Activated CD8-positive, alpha-beta memory T cell treated with anti-CD3 and anti-CD28 coated beads, Interleukin-2, amount 50 U/mL, for 1 hour (primary cell): ENCODE results near the gene COL11A1.
"Not testable (repeated sequence)": the region's sequence is repeated elsewhere in the genome, so short reads cannot be mapped to it uniquely, and the experiment has no call there.

Source experiments
- DNase-seq: peaks from one replicate; pipeline ENCODE4 v3.0.0-alpha.2; 2020; ENCODE audit errors: extremely low read depth

COL11A1 gene

DNA sequence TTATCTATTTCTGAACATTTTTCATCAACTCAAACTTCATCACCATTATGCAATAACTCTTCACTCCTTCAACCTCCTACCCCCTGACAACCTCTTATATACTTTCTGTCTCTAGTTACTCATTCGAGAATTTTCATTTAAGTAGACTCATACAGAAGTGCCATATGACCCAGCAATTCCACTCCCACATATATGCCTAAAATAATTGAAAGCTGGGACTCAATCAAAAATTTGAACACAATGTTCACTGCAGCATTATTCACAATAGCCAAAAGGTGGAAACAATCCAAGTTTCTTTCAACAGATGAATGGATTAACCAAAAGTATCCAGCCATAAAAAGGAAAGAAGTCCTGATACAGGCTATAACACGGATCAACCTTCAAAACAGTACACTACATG lies 24.1 kb downstream of the COL11A1 start:
- DNase-seq: no peak

DNA sequence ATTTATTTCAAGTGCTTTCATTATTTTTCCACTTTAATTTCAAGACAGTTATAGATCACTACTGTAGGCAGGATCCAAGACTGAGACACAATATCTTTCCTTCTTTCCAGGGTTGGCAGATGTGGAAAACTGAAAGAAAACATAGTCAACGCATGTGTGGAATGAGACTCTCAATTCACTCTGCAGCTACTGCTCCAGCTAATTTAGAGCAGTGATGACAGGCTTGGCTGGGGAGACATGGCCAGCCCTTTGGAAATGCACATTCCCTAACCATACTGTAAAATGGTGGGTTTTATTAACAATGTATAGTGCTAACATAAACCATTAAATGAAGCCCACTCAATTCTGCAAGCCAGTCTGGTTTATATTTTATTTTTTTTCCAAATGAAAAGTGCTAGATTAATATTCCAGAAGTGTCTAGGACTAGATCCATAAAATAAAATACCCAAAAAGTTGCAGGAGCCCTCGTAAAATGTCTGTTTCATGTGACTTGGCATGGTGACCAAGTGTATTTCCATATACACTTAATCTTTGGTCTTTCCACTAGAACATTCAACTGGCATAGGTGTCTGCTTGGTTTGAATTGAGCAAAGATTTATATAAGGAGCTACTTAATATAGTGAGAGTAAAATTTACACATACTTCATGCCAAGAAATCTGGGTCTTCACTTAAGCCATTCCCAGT lies 32.9 kb downstream of the COL11A1 start:
- DNase-seq: no peak

DNA sequence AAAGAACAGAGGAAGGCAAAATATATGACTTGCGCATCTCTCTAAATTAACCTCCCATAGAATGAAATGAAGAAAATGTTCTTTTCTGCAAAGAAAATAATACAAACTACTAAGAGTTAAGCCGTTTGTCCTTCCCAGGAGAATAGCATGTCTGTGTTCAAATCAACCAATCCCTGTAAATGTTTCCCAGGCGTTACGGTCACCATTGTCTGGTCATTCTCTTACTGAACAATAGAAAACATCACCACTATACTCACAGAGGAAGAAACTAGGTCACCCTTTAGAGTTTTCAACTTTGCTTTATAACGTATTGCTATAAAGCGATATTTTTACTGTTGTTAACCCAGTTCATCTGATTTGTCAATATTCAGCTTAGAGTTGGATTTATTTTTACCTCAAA lies 34.1 kb downstream of the COL11A1 start:
- DNase-seq: no peak

DNA sequence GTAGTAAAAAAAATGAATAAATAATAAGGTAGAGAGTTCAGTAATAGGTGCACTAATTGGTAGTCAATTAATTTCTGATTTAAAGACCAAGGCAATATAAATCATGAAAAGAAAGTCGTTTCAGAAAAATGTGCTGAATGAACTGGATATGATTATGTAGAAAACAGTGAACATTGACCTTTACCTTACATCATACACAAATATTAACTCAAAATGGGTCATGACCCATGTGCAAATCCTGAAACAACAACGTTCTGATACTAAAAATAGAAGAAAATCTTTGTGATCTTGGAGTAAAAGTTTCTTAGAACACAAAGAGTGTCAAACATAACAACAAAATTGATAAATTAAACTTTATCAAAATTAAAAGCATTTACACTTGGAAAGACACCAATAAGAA lies 39.1 kb downstream of the COL11A1 start:
- no peak for DNase-seq

DNA sequence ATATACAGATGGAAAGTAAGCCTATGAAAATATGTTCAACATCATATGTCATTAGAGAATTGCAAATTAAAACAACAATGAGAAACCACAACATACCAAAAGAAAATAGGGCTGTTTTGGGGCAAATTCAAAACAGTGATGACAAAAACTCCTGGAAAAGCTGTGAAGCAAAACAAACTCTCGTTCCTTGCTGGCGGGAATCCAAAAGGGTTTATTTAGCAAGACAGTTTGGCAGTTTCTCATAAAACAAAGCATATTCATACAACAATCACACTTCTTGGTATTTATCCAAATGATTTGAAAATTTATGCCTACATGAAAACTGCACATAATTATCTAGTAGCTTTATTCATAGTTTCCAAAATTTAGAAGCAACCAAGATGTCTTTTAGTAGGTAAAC lies 44.4 kb downstream of the COL11A1 start:
- no peak for DNase-seq

DNA sequence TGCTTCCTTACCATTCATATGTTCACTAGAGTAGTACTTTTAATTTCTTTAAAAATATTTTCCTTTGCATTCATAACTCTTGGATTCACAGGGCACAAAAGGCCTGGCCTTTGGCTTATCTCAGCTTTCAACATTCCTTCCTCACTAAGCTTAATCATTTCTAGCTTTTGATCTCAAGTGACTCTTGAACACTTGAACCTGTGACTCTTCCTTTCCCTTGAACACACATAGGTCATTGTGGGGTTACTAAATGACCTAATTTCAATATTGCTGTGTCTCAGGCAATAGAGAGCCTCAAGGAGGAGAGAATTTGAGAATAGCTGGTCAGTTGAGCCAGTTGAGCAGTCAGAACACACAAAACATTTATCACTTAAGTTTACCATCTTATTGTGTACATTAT lies 49.9 kb downstream of the COL11A1 start:
- DNase-seq: no peak

DNA sequence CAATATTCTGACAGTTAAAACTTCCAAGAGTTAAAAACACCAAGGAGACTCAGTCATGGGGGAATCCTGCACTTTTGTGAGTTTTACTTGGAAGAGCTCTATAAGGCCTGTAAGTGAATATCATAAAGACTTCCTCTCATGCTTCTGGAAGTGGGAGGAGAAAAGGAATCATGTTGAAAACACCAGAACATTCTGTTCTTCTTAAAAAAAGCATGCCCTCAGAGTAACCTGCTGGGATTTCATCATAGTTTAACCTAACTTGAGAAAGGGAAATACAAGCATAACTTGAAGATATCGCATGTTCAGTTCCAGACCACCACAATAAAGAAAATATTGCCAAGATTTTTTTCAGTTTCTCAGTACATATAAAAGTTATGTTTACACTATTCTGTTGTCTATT lies 51.9 kb downstream of the COL11A1 start:
- DNase-seq: no peak

DNA sequence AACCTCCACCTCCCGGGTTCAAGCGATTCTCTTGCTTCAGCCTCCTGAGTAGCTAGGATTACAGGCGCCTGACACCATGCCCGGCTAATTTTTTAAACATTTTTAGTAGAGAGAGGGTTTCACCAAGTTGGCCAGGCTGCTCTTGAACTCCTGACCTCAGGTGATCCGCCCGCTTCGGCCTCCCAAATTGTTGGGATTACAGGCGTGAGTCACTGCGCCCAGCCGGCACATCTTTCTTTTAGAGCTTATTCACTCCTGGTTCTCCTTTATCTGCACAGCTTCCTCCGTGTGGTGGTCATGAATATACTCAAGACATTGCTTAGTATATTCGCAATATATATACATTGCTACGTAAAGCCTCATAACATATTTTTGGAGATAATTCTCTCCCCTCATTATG lies 80.2 kb downstream of the COL11A1 start:
- not testable (repeated sequence) for DNase-seq

DNA sequence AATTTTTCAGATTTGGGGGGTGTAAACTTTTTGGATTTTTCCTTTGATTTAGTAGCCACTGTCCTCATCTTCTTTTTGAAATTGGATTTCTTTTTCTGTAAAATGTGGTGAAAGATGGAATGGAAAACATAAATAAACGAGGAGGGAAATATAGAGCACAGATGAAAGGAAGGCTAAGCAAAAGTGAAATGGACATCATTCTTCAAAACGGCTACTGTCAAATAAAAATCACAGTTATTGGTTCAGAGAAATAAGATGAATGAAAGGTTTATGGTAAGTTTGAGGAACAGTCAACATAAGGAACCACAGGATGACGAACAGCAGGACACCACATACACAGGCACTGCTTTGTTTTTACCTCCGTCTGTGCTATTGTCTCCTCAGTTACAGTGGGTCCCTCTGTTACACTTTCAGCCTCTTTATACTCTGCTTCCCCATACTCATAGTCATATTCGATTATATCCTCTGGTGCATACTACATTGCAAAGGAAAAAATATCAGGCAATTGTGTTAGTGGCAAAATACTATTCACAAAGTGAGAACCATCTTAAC lies 82.4 kb downstream of the COL11A1 start:
- no peak for DNase-seq

DNA sequence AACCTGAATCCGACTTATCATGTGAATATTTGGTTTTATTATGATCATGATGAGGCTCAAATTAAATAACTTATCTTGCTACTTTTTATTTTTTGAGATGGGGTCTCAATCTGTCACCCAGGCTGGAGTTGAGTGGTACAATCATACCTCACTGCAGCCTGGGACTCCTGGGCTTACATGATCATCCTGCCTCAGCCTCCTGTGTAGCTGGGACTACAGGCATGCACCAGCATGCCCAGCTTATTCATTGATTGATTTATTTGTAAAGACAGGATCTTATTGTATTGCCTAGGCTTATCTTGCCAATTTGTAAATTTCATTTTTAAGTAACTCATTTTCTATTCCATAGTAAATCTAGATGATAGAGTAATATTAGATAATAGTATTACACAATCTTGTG lies 84.3 kb downstream of the COL11A1 start:
- no peak for DNase-seq

DNA sequence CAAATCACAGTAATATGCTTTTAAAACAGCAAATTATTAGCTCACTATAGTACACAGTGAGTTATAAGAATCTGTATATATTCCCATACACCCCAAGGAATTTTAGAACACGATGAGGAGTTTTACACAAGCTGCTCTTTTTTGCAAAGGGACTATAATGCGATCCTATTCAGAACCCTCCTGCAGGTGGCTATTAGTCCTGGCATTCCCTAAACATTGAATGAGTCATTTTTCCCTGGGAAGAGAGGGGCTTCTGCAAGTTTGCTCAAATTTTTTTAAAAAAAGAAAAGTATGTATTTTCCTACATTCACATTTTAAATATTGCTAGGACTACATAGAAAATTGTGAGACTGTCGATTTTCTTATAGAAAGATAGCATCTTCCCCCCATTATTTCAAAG lies 106.3 kb downstream of the COL11A1 start:
- DNase-seq: no peak

DNA sequence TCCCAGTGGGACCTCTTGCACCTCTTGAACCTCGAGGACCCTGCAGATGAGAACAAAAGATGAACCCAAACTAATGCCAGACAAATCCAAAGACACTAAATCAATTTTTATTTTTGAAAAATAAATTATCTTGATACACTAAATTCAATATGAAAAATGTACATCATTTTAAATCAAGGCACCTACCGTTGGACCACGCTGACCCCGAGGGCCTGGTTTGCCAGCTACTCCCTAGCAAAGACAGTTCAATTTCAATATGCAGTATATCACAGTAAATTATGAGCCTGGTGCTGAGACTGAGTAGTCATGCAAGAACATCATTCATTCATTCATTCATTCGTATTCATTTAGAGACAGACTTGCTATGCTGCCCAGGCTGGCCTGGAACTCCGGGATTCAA lies 129.4 kb downstream of the COL11A1 start:
- no peak for DNase-seq

DNA sequence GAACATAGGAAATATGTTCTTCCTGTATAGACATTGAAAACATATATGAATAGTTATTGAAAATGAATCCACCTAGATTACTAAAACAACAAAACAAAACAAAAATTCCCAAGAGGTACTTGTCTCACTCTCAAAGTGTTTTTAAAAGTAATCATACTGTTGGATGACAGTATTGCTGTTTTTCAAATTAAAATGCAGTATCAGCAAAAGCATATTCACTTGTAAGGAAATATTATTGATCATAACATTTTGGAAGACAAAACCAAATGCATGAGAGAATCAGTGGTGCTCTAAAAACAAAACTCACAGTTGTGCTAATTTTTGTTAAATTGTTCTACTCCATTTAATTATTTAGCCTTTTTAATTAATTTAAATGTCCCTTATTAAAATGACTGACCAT lies 131.0 kb downstream of the COL11A1 start:
- no peak for DNase-seq

DNA sequence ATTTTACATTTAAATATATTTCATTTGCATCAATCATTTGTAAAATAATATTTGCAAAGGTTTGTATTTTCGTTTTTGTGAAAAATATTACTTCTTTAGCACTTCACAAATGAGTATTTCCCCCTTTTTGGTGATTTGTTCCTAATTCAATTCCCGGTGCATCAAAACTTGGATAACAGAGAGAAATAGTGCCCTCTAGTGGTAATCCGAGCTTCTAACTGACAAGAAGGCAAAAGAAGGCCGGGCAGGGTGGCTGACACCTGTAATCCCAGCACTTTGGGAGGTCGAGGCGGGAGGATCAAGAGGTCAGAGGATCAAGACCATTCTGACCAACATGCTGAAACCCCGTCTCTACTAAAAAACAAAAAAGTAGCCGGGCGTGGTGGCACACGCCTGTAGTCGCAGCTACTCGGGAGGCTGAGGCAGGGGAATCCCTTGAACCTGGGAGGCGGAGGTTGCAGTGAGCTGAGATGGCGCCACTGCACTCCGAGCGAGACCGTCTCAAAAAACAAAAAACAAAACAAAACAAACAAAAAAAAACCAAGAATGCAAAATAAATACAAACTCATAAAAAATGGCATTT lies 137.7 kb downstream of the COL11A1 start:
- no peak for DNase-seq

DNA sequence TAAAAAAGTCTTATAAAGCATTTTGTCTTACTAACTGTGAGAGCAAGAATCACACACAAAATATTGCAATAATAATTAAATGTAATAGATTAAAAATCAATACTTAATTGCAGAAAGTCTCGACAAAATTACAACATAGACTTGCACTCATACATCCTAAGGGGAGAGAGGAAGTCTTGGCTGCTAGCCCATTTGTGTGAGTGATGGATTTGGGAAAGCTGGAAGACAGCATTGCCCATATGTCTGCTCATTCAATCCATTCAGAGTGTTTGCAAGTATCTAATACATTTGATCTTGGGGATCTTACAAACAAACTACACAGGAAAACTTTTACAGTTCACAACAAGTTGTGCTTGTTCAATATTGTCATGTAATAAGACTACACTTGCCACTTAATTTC lies 140.5 kb downstream of the COL11A1 start:
- no peak for DNase-seq

DNA sequence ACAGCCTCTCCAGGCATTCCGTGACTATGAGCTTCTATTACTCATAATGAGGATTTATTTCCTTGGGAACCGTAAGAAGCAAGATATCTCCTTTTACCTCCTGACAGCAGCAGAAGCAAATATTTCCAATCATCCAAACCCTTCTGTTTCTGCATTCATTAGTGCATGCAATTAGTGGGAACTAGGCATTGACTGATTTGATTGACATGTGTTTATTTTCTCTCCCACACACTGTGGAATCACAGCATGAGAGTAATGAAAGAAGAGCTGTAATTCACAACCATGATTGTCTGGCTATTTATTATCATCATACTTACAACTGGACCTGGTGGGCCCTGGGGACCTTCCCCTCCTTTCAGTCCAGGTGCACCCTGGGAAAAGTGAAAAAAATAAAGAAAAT lies 146.8 kb downstream of the COL11A1 start:
- DNase-seq: no peak

DNA sequence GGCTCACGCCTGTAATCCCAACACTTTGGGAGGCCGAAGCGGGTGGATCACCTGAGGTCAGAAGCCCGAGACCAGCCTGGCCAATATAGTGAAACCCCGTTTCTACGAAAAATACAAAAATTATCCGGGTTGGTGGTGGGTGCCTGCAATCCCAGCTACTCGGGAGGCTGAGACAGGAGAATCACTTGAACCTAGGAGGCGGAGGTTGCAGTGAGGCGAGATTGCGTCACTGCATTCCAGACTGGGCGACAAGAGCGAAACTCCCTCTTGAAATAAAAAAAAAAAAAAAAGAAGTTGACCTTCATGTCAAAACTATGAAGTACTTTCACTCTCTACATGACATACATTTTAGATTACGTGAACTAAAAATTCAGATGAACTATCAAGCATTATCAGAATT lies 153.7 kb downstream of the COL11A1 start:
- no peak for DNase-seq

DNA sequence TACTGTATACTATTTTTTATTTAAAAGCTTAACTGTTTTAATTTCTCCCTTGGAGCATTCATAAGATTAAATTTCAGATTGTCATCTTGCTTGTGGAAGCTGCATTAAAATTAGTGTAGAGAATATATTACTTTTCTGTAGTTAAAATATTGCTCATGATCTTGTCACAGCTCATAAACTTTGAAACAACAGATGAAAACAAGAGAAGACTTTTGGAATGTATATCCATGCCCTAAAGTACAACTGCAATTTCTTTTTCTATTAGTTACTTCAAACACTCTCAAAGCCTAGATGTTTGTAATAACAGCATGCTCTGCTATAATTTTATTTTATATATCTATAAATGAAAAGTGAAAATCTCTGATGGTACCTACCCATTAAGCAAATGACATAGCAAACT lies 155.9 kb downstream of the COL11A1 start:
- no peak for DNase-seq

DNA sequence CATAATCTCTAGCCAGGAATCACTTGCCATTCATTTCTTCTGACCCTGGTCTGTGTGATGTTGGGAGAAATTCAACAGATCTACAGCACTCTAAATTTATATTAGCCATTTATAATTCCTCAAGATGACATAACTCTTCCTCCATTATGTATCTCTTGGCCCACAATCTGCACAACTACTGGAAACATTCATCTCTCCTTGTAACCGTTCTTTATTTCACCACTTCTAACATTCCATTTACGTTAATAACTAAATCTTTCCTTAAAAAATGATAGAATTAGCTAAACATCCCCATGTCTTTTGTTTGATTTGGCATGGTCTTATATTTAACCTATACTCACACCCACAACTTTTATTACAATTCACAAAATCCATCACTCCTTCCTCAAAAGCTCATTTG lies 166.0 kb downstream of the COL11A1 start:
- DNase-seq: no peak

DNA sequence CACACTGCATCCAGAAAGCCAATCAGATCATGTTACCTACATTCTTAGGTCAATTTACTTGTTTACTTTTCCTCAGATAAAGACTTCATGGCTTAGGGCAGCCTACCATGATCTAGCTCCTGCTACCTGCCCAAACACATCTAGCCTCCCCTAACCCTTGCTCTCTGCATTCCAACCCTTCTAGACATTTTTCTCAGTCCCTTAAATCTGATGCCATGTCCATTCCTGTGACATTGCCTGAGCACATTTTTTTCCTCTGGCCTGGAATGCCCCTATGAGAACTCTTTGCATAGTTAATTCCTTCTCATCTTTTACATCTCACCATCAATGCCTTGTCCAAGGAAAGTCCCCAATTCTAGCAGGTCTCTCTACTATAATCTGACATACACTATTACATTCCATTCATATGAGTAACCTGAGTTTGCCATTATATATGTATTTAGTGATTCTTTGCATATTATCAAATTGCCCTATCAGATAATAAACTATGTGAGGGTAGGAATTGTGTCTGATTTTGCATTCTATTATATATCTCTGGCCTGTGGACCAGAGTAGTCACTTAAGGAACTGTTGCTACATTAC lies 166.9 kb downstream of the COL11A1 start:
- no peak for DNase-seq

DNA sequence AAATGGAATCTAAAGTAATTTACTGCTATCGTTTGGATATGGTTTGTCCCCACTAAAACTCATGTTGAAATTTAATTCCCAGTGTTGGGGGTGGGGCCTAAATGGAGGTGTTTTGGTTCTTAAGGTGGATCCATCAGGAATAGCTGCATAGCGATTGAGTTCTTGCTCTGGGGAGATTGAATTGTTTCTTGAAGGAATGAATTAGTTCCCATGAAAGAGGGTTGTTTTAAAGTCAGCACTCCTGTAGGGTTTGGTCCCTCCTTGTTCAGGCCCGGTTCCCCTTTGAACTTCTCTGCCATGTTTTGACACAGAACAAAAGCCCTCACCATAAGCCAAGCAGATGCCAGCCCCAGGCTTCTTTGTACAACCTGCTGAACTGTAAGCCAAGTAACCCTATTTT lies 170.9 kb downstream of the COL11A1 start:
- no peak for DNase-seq

DNA sequence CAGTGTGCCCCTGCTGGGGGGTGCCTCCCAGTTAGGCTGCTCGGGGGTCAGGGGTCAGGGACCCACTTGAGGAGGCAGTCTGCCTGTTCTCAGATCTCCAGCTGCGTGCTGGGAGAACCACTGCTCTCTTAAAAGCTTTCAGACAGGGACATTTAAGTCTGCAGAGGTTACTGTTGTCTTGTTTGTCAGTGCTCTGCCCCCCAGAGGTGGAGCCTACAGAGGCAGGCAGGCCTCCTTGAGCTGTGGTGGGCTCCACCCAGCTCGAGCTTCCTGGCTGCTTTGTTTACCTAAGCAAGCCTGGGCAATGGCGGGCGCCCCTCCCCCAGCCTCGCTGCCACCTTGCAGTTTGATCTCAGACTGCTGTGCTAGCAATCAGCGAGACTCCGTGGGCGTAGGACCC lies 175.0 kb downstream of the COL11A1 start:
- not testable (repeated sequence) for DNase-seq

DNA sequence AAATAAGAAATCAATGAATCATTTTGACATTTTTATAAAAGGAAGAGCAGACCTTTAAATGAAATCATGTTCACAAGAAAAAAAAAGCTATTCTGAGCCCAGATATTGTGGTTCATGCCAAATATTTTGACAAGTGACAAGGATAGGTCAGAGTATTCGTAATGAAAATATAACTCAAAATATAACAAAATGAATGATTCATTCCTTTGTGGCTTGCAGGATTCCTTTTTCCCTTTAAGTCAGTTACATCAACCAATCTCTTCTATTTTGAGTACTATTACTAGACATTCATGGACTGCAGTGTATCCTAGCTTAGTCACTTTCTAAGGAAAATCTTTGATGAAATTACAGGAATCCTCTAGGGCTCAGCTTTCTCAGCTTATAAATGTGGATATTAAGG lies 188.7 kb downstream of the COL11A1 start:
- no peak for DNase-seq
